Cardiac septum (tissue), 1 donor: ENCODE results near the gene ABHD16B. TPM values are rescaled to one million over a fixed set of nuclear protein-coding genes. Genes with fewer than 3 reads are reported as not detected.
A peak's percentile ranks its signal among the peaks of the same experiment; 100 is the strongest.
"Not testable (repeated sequence)": the region's sequence is repeated elsewhere in the genome, so short reads cannot be mapped to it uniquely, and the experiment has no call there.

Experiments
- DNase-seq: peaks from one replicate; pipeline ENCODE4 v3.0.0-alpha.2; 2020; ENCODE audit warnings: low spot score
- intact Hi-C: fragments of 100-400 bp; cut with DNase I; formaldehyde crosslinking; loops from one replicate; pipeline ENCODE4 v1.14.0; 2022
- total RNA-seq: library from RNA; stranded (reverse); fragmentation: NEBNext Ultra II Directional; extraction: Animal tissue kit (Norgen Biotek cat#: 25700); gene quantifications from one replicate; pipeline ENCODE4 v1.2.1, GENCODE V29; 2021
- donor health status: DM: no; HTN: no; CAD: no.

ABHD16B gene
- total RNA-seq, 1 donor from 2014 or later: not detected

GRCh38 chr20:63864978-63865640 is 3.8 kb downstream of the ABHD16B start, which contains the start of gene TPD52L2:
Gene TPD52L2, plus strand, starts transcription at chr20:63865270. Its CDS starts 96 bp downstream, at chr20:63865366.
- intact Hi-C loops: loop anchor here (1.0 to 10.0 kb wide), 3 partner anchors 38 to 330 kb away; partner anchors contain the start of gene PTK6
- DNase-seq: peak; percentile 100

GRCh38 chr20:63867042-63867441 is 5.7 kb downstream of the ABHD16B start:
- intact Hi-C loops: loop anchor here (10.0 kb wide), 1 partner anchor 332 kb away; the partner anchor contains the start of gene PTK6
- DNase-seq: not testable (repeated sequence)

GRCh38 chr20:63868264-63868663 is 7.0 kb downstream of the ABHD16B start:
- intact Hi-C loops: loop anchor here (10.0 kb wide), 1 partner anchor 333 kb away; the partner anchor contains the start of gene PTK6
- no peak for DNase-seq

- peak; percentile 90 for DNase-seq
- intact Hi-C loops: no loop called here
These were observed 12.2 kb downstream of the ABHD16B start for GRCh38 chr20:63873477-63873971.

- DNase-seq, intact Hi-C loops: not testable (repeated sequence)
These were observed 12.9 kb downstream of the ABHD16B start for GRCh38 chr20:63874241-63874640.

GRCh38 chr20:63876489-63877036 is 15.3 kb downstream of the ABHD16B start:
- no peak for DNase-seq
- intact Hi-C loops: no loop called here

- intact Hi-C loops: no loop called here
- DNase-seq: no peak
These were observed 16.6 kb downstream of the ABHD16B start for GRCh38 chr20:63877755-63878470.

- no peak for DNase-seq
- intact Hi-C loops: no loop called here
These were observed 17.8 kb downstream of the ABHD16B start for GRCh38 chr20:63878899-63879663.

GRCh38 chr20:63880901-63881300 is 19.6 kb downstream of the ABHD16B start:
- DNase-seq, intact Hi-C loops: not testable (repeated sequence)

GRCh38 chr20:63881451-63882226 is 20.3 kb downstream of the ABHD16B start:
- DNase-seq: no peak
- intact Hi-C loops: no loop called here

GRCh38 chr20:63882257-63883200 is 21.2 kb downstream of the ABHD16B start:
- intact Hi-C loops: no loop called here
- no peak for DNase-seq

GRCh38 chr20:63883201-63883593 is 21.9 kb downstream of the ABHD16B start:
- intact Hi-C loops: no loop called here
- no peak for DNase-seq

- no peak for DNase-seq
- intact Hi-C loops: no loop called here
These were observed 23.4 kb downstream of the ABHD16B start for GRCh38 chr20:63884506-63885263.

- no peak for DNase-seq
- intact Hi-C loops: no loop called here
These were observed 24.2 kb downstream of the ABHD16B start for GRCh38 chr20:63885264-63886053.

GRCh38 chr20:63886054-63886419 is 24.7 kb downstream of the ABHD16B start:
- intact Hi-C loops: no loop called here
- DNase-seq: no peak

- intact Hi-C loops: no loop called here
- DNase-seq: no peak
These were observed 25.6 kb downstream of the ABHD16B start for GRCh38 chr20:63886921-63887320.
